HK-2 (cell line): ENCODE measurements around the gene ZNF552.

Experiments
- DNase-seq: peaks from one replicate; pipeline ENCODE4 v3.0.0-alpha.2; 2018; ENCODE audit not compliant: unreplicated experiment

The ZNF552 gene

GRCh38 chr19:57776764-57777296, 37.9 kb downstream of the ZNF552 start:
- DNase-seq = no peak

- DNase-seq = no peak
These were observed 41.2 kb downstream of the ZNF552 start for GRCh38 chr19:57773488-57773887.

- DNase-seq = no peak
These were observed 43.3 kb downstream of the ZNF552 start for GRCh38 chr19:57771417-57771816.

- peak; percentile 93 for DNase-seq
These were observed 45.2 kb downstream of the ZNF552 start, which contains the start of gene ZNF586 for GRCh38 chr19:57769345-57770131. Gene ZNF586 (plus strand): TSS chr19:57769676. CDS start chr19:57769843, 167 bp downstream.

- no peak for DNase-seq
These were observed 55.6 kb downstream of the ZNF552 start for GRCh38 chr19:57759096-57759495.

- DNase-seq = no peak
These were observed 56.8 kb downstream of the ZNF552 start for GRCh38 chr19:57757941-57758340.
